Neutrophil (primary cell): ENCODE results near the gene YTHDF2.

Source experiments
- H3K27ac ChIP-seq: fragments of 200-600 bp; sonication (generic); 2 replicates; pipeline ENCODE4 v1.5.1; 2016; ENCODE audit warnings: mild to moderate bottlenecking, moderate library complexity
- H3K27me3 ChIP-seq: fragments of 200-600 bp; sonication (generic); 2 replicates; pipeline ENCODE4 v1.6.0; 2016; ENCODE audit warnings: mild to moderate bottlenecking
- H3K36me3 ChIP-seq: fragments of 200-600 bp; sonication (generic); 2 replicates; pipeline ENCODE4 v1.5.1; 2017
- H3K4me1 ChIP-seq, 2 experiments: fragments of 200-600 bp in 1 of 2; sonication (generic) in 1 of 2; 1 replicate in 1 of 2; 2 replicates in 1 of 2; pipeline versions ENCODE4 v1.5.1 to v1.6.1; 2013 to 2016; ENCODE audit warnings: low read depth in 1 of 2, low read length in 1 of 2, mild to moderate bottlenecking in 1 of 2, moderate library complexity in 1 of 2; ENCODE audit not compliant: control insufficient read depth in 1 of 2, insufficient read depth in 1 of 2
- H3K4me3 ChIP-seq, 2 experiments: fragments of 200-600 bp in 1 of 2; sonication (generic) in 1 of 2; 1 replicate in 1 of 2; 2 replicates in 1 of 2; pipeline ENCODE4 v1.5.1; 2013 to 2016; ENCODE audit warnings: low read depth in 1 of 2, low read length in 1 of 2, mild to moderate bottlenecking in 1 of 2, moderate library complexity in 1 of 2
- H3K9me3 ChIP-seq: fragments of 200-600 bp; sonication (generic); 2 replicates; pipeline ENCODE4 v1.5.1; 2016
- CTCF ChIP-seq: fragments of 200-600 bp; sonication (generic); IDR thresholded peaks from 2 replicates; pipeline ENCODE4 v1.5.1; 2016; ENCODE audit warnings: antibody characterized with exemption

Gene YTHDF2

GRCh38 chr1:28778021-28778420 is 41.3 kb downstream of the YTHDF2 start:
- no peaks in the 10 kb centered on the region for H3K9me3 ChIP-seq
- no peaks in the 10 kb centered on the region for H3K36me3 ChIP-seq
- peaks cover 33 to 38% of the 10 kb centered on the region in 2 experiments for H3K4me1 ChIP-seq
- TF ChIP-seq CTCF = no peak
- H3K4me3 ChIP-seq = no peak overlapping the region
- H3K27me3 ChIP-seq = no peaks in the 10 kb centered on the region
- H3K27ac ChIP-seq = no peak overlapping the region

DNA sequence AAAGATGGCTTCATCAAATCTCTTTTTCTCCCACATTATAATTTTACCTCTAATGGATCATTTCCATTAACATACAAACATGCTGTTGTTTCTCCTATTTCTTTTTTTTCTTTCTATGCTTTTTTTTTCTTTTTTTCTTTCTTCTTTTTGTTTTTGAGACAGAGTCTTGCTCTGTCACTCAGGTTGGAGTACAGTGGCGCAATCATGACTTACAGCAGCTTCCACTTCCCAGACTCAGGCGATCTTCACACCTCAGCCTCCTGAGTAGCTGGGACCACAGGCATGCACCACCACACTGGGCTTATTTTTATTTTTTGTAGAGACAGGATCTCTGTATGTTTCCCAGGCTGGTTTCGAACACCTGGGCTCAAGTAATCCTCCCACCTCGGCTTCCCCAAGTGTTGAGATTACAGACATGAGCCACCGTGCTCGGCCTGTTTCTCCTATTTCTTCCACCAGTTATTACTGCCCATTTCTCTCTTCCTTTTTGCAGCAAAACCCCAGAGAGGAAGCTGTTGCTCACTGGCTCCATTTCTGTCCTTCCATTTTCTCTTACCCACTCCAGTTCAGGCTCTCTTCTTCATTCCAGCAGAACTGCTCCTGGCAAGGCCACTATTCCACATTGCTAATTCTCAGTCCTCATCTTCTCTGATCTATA is 43.1 kb downstream of the YTHDF2 start:
- TF ChIP-seq CTCF = no peak
- Histone ChIP-seq H3K36me3 (no peaks in the 10 kb centered on the region), H3K27me3 (no peaks in the 10 kb centered on the region), H3K9me3 (no peaks in the 10 kb centered on the region), H3K4me3 (peak overlapping the region; percentile 10 to 37), H3K27ac (peak overlapping the region; percentile 77), H3K4me1 (peaks cover 30 to 33% of the 10 kb centered on the region in 2 experiments)

DNA sequence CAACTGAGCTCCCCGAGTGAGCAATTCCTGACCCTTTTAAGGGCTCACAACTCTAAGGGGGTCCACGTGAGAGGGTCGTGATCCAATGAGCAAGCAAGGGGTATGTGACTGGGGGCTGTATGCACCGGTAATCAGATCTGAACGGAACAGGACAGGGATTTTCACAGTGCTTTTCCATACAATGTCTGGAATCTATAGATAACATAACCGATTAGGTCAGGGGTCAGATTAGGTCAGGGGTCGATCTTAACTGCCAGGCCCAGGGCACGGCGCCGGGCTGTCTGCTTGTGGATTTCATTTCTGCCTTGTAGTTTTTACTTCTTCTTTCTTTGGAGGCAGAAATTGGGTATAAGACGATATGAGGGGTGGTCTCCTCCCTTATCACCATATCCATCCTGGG is 44.6 kb downstream of the YTHDF2 start:
- Histone ChIP-seq H3K27ac (no peak overlapping the region), H3K9me3 (no peaks in the 10 kb centered on the region), H3K4me3 (no peak overlapping the region), H3K36me3 (no peaks in the 10 kb centered on the region), H3K4me1 (peaks cover 26 to 32% of the 10 kb centered on the region in 2 experiments), H3K27me3 (no peaks in the 10 kb centered on the region)
- no peak for TF ChIP-seq CTCF

DNA sequence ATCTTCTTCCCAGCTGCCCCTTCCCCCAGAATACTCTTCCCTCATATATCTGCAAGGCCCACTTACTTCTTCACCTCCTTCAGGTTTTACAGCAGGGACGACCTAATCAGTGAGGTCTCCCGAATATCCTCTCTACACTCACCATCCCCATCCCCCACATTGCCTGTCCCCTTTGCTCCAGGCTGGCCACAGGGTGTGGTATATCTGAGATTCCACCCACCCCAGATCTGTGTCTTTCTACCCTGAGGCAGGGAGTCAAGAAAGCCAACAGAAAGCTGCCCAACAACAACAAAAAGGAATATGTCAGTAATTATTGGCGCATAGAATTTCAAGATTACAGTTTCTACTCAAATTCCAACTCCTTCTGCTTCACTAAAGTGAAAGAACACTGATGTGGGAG is 45.3 kb downstream of the YTHDF2 start:
- no peaks in the 10 kb centered on the region for H3K27me3 ChIP-seq
- H3K4me1 ChIP-seq = peaks cover 26 to 32% of the 10 kb centered on the region in 2 experiments
- no peak overlapping the region for H3K4me3 ChIP-seq
- H3K36me3 ChIP-seq = no peaks in the 10 kb centered on the region
- H3K27ac ChIP-seq = no peak overlapping the region
- H3K9me3 ChIP-seq = no peaks in the 10 kb centered on the region
- no peak for TF ChIP-seq CTCF

DNA sequence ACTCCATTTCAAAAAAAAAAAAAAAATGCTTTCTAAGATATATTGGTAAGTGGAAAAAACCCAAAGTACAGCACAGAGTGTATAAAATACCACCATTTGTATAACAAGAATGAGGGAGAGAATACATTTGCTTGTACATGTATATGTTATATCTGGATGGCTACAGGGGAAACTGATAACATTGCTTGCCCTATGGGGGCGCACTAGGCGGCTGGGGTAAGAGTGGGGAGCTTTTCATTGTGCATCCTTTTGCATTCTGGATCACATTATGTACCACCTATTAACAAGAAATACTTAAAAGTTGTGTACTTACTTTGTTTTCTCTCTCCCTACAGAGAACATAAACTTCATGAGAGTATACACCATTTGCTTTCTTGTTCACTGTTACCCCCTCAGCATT is 46.6 kb downstream of the YTHDF2 start:
- Histone ChIP-seq H3K27me3 (no peaks in the 10 kb centered on the region), H3K36me3 (no peaks in the 10 kb centered on the region), H3K4me1 (peaks cover 26 to 32% of the 10 kb centered on the region in 2 experiments), H3K4me3 (no peak overlapping the region), H3K9me3 (no peaks in the 10 kb centered on the region), H3K27ac (no peak overlapping the region)
- no peak for TF ChIP-seq CTCF
